HG03060 (cell line): ENCODE measurements around the gene ATP10D.

Source experiments
- ATAC-seq: cut with Tn5 transposase; IDR thresholded peaks from one replicate; pipeline ENCODE4 v1.9.1; 2021; ENCODE audit warnings: low read depth, moderate number of reproducible peaks; ENCODE audit not compliant: unreplicated experiment

ATP10D gene

GRCh38 chr4:47572981-47573380 is 87.9 kb downstream of the ATP10D start:
- no peak for ATAC-seq

- ATAC-seq, result no peak
Measured at GRCh38 chr4:47577779-47578553, 92.9 kb downstream of the ATP10D start.

- ATAC-seq, result no peak
Measured at GRCh38 chr4:47579235-47579634, 94.2 kb downstream of the ATP10D start.

- ATAC-seq, result no peak
Measured at GRCh38 chr4:47590325-47590724, 105.2 kb downstream of the ATP10D start.

GRCh38 chr4:47597696-47598095 is 112.6 kb downstream of the ATP10D start:
- no peak for ATAC-seq

GRCh38 chr4:47598320-47598719 is 113.2 kb downstream of the ATP10D start:
- ATAC-seq, result no peak

GRCh38 chr4:47598896-47599295 is 113.8 kb downstream of the ATP10D start:
- no peak for ATAC-seq

- no peak for ATAC-seq
Measured at GRCh38 chr4:47606482-47606881, 121.4 kb downstream of the ATP10D start.

- no peak for ATAC-seq
Measured at GRCh38 chr4:47612116-47613023, 127.3 kb downstream of the ATP10D start.

GRCh38 chr4:47615385-47615784 is 130.3 kb downstream of the ATP10D start:
- no peak for ATAC-seq

- no peak for ATAC-seq
Measured at GRCh38 chr4:47617607-47618006, 132.5 kb downstream of the ATP10D start.

GRCh38 chr4:47619691-47620090 is 134.6 kb downstream of the ATP10D start:
- ATAC-seq, result no peak

GRCh38 chr4:47621181-47621580 is 136.1 kb downstream of the ATP10D start:
- ATAC-seq, result no peak

GRCh38 chr4:47624031-47624441 is 139.0 kb downstream of the ATP10D start:
- no peak for ATAC-seq

- ATAC-seq, result no peak
Measured at GRCh38 chr4:47631161-47631560, 146.1 kb downstream of the ATP10D start.

- ATAC-seq, result no peak
Measured at GRCh38 chr4:47639531-47639930, 154.5 kb downstream of the ATP10D start.

- ATAC-seq, result no peak
Measured at GRCh38 chr4:47640911-47641310, 155.8 kb downstream of the ATP10D start.

GRCh38 chr4:47641755-47642154 is 156.7 kb downstream of the ATP10D start:
- no peak for ATAC-seq

GRCh38 chr4:47642191-47642830 is 157.2 kb downstream of the ATP10D start:
- no peak for ATAC-seq
